Parathyroid adenoma (tissue), 2 donors: ENCODE results near the gene ACLY.
A peak's percentile ranks its signal among the peaks of the same experiment; 100 is the strongest.

ENCODE experiments used
- H2AFZ ChIP-seq: fragments of 300-600 bp; sonication (generic); one replicate; pipeline ENCODE4 v1.7.0; 2017; ENCODE audit warnings: antibody characterized with exemption, mild to moderate bottlenecking
- H3K27ac ChIP-seq: fragments of 300-600 bp; sonication (generic); one replicate; pipeline ENCODE4 v1.7.0; 2017
- H3K27me3 ChIP-seq: fragments of 300-600 bp; sonication (generic); one replicate; pipeline ENCODE4 v1.7.0; 2017; ENCODE audit warnings: low read length; ENCODE audit not compliant: control insufficient read depth, insufficient read depth
- H3K36me3 ChIP-seq: fragments of 300-600 bp; sonication (generic); one replicate; pipeline ENCODE4 v1.7.0; 2017; ENCODE audit warnings: low read length; ENCODE audit not compliant: control insufficient read depth, insufficient read depth
- H3K4me1 ChIP-seq: fragments of 300-600 bp; sonication (generic); one replicate; pipeline ENCODE4 v1.7.0; 2017; ENCODE audit warnings: control low read depth
- H3K4me2 ChIP-seq: fragments of 300-600 bp; sonication (generic); one replicate; pipeline ENCODE4 v1.7.0; 2017; ENCODE audit warnings: low read length
- H3K4me3 ChIP-seq: fragments of 300-600 bp; sonication (generic); one replicate; pipeline ENCODE4 v1.7.0; 2017; ENCODE audit warnings: low read depth, low read length
- H3K79me2 ChIP-seq: fragments of 300-600 bp; sonication (generic); one replicate; pipeline ENCODE4 v1.7.0; 2017; ENCODE audit warnings: control low read depth
- H3K9ac ChIP-seq: fragments of 300-600 bp; sonication (generic); one replicate; pipeline ENCODE4 v1.7.0; 2017; ENCODE audit warnings: mild to moderate bottlenecking
- H3K9me3 ChIP-seq: fragments of 300-600 bp; sonication (generic); one replicate; pipeline ENCODE4 v1.7.0; 2017; ENCODE audit warnings: low read length; ENCODE audit not compliant: control insufficient read depth
- CTCF ChIP-seq: fragments of 300-600 bp; sonication (generic); IDR thresholded peaks from one replicate; pipeline ENCODE4 v1.7.0; 2017; ENCODE audit warnings: antibody characterized with exemption, mild to moderate bottlenecking
- donor health status: primary hyperparathyroidism.

The ACLY gene

GRCh38 chr17:41919165-41919817 lies 540 bp upstream of the ACLY start:
- Histone ChIP-seq H3K4me3 (peak overlapping the region; percentile 74), H3K27me3 (no peaks in the 10 kb centered on the region), H3K36me3 (no peaks in the 10 kb centered on the region), H3K9ac (no peak overlapping the region), H3K9me3 (no peaks in the 10 kb centered on the region), H3K27ac (peak overlapping the region; percentile 71), H3K4me1 (no peaks in the 10 kb centered on the region), H3K4me2 (peak overlapping the region; percentile 99), H3K79me2 (peaks cover 24% of the 10 kb centered on the region), H2AFZ (peak overlapping the region; percentile 84)
- TF ChIP-seq CTCF, result no peak

GRCh38 chr17:41917679-41918313 lies 955 bp downstream of the ACLY start:
- Histone ChIP-seq H2AFZ (peak overlapping the region; percentile 84), H3K27ac (peak overlapping the region; percentile 71), H3K9me3 (no peaks in the 10 kb centered on the region), H3K79me2 (peaks cover 26% of the 10 kb centered on the region), H3K27me3 (no peaks in the 10 kb centered on the region), H3K4me1 (no peaks in the 10 kb centered on the region), H3K36me3 (no peaks in the 10 kb centered on the region), H3K9ac (peak overlapping the region; percentile 80), H3K4me3 (peak overlapping the region; percentile 74), H3K4me2 (peak overlapping the region; percentile 99)
- TF ChIP-seq CTCF, result no peak

GRCh38 chr17:41917192-41917591 lies 1.6 kb downstream of the ACLY start:
- Histone ChIP-seq H3K4me2 (peak overlapping the region; percentile 99), H2AFZ (no peak overlapping the region), H3K27ac (no peak overlapping the region), H3K9ac (no peak overlapping the region), H3K79me2 (peaks cover 31% of the 10 kb centered on the region), H3K36me3 (no peaks in the 10 kb centered on the region), H3K9me3 (no peaks in the 10 kb centered on the region), H3K4me1 (no peaks in the 10 kb centered on the region), H3K27me3 (no peaks in the 10 kb centered on the region), H3K4me3 (peak overlapping the region; percentile 74)
- TF ChIP-seq CTCF, result no peak

GRCh38 chr17:41915566-41915965 lies 3.2 kb downstream of the ACLY start:
- Histone ChIP-seq H3K27ac (no peak overlapping the region), H2AFZ (no peak overlapping the region), H3K4me3 (no peak overlapping the region), H3K4me1 (no peaks in the 10 kb centered on the region), H3K9me3 (no peaks in the 10 kb centered on the region), H3K4me2 (no peak overlapping the region), H3K27me3 (no peaks in the 10 kb centered on the region), H3K79me2 (peaks cover 31% of the 10 kb centered on the region), H3K9ac (no peak overlapping the region), H3K36me3 (no peaks in the 10 kb centered on the region)
- TF ChIP-seq CTCF, result no peak

GRCh38 chr17:41915020-41915419 lies 3.7 kb downstream of the ACLY start:
- H3K4me3 ChIP-seq, result no peak overlapping the region
- no peaks in the 10 kb centered on the region for H3K36me3 ChIP-seq
- H3K4me2 ChIP-seq, result no peak overlapping the region
- H3K9ac ChIP-seq, result no peak overlapping the region
- no peak for TF ChIP-seq CTCF
- no peak overlapping the region for H2AFZ ChIP-seq
- H3K27me3 ChIP-seq, result no peaks in the 10 kb centered on the region
- no peaks in the 10 kb centered on the region for H3K9me3 ChIP-seq
- no peaks in the 10 kb centered on the region for H3K4me1 ChIP-seq
- H3K27ac ChIP-seq, result no peak overlapping the region
- peaks cover 31% of the 10 kb centered on the region for H3K79me2 ChIP-seq
